NCI-H1105 (cell line): ENCODE measurements around the gene OTOP1.
"Not testable (repeated sequence)": the region's sequence is repeated elsewhere in the genome, so short reads cannot be mapped to it uniquely, and the experiment has no call there.

Experiments
- DNase-seq: peaks from one replicate; lab custom pipeline; 2025; lab: John Stamatoyannopoulos, UW

OTOP1 gene

DNA sequence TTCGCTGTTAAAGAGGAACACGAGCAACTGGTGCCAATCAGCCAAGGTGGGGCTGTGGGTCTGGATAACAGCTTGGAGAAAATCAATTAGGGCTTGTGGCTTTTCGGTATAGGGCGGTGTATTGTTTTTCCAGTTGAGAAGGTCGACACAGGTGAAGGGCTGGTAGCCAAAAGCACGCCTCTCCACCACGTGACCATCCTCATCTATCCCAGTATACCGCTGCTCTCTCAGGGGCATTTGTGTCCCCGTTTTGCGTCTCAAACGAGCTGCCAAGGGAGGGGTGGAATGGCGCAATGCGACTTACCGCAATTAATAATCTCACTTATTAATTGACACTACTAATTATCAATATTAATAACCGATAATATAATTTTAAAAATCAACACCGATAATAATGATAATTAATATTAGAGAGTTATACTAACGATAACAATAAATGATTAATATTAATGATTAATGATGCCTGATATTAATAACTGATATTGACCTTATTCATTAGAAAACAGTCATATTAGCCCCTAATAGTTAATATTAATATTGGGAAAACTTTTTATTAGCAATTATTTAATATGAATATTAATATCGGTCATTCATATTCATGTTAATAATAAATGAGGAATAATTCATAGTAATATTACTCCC is 62.1 kb downstream of the OTOP1 start:
- DNase-seq: not testable (repeated sequence)

DNA sequence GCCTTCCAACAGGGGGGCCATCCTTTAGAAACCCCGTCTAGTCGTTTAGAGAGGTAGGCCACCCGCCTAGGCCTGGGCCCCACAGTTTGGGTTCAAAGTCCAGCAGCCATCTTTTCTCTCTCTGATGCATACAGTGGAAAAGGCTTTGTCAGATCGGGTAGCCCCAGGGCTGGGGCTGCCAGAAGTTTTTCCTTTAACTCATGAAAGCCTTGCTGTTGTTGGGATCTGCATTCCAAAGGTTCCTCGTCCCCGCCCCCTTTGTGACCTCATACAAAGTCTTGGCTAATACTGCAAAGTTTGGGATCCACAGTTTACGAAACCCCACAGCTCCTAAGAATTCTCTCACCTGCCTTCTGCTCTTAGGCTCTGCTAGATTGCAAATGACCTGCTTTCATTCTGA is 64.5 kb downstream of the OTOP1 start:
- DNase-seq: not testable (repeated sequence)

DNA sequence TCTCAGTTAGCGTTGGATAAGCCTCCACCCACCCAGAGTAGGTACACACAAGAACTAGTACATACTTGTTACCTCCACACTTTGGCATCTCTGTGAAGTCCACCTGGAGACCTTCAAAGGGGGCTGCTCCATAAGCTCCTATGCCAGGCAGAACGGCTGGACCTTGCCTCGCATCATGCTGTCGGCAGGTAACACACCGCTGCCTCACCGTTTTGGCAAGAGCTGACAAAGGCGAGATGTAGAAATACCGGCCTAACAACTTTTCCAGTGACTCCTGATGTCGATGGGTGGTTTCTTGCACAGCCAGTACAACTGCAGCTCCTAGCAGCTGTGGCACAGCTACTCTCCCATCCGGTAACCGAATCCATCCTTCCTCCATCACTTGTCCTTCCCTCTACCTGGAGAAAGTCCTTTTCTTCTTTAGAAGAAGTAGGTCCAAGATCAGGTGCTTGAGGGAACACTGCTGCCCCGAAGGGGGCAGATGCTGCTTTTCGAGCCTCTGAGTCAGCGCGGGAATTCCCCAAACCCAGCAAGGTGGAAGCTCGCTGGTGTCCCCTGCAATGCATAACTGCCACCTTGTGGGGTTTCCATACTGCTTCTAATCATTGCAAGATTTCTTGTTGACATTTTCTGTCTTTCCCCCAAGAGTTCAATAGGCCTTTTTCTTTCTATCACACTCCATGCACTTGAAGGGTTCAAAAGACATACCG is 65.6 kb downstream of the OTOP1 start:
- DNase-seq: not testable (repeated sequence)

DNA sequence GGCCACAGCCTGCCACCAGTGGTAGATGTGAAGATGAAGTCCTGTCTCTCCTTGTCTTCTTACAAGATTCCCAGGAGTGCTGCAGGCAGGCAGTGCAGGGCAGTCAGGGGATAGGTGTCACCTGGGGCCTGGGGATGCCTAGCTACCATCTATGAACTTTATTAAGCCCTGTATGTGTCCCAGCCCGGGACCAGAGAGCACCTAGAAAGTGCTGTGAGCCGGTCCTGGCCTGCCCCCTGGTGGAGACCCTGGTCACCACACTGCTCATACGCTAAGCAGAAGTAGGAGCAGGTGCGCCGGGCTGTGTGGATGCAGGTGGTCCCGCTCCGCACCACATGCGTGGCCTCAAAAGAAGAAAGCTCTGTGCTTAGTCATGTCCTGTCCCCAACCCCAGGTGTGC is 81.1 kb downstream of the OTOP1 start:
- not testable (repeated sequence) for DNase-seq

DNA sequence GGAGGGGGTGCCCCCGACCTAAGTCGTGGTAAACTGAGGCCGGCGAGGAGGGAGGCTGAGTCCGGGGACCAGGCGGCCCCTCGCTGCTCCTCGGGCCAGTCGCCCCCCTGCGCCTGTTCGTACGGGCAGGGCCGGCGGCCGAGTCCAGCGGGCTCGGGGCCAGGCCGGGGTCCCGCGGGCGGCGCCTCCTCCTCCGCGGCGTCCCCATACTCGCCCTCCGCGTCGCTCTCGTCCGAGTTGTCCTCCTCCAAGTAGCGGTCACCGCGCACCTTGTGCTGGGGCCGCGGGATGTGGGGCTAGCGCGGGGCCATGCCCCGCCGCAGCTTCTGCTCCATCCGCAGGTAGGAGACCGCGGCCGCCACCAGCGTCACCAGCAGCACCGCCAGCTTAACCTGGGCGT is 83.4 kb downstream of the OTOP1 start:
- DNase-seq: not testable (repeated sequence)

DNA sequence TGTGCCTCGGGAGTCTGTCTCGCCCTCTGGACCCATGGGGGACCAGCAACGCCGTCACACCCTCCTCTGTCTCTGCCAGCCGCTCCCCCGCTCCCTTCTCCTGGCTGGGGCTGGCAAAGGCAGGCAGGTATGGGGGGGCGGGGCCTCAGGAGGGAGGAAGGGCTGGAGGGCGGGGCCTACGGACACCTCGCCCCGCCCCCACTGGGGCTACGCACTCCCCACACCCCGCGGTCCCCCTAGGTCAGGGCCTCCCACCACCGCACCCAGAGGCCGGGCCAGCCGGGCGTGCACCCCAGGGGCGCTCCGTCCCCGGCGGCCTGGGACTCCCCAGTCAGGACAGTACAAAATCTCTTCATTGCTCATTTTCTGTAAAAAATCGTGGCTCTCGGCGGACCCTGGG is 84.0 kb downstream of the OTOP1 start:
- DNase-seq: not testable (repeated sequence)

DNA sequence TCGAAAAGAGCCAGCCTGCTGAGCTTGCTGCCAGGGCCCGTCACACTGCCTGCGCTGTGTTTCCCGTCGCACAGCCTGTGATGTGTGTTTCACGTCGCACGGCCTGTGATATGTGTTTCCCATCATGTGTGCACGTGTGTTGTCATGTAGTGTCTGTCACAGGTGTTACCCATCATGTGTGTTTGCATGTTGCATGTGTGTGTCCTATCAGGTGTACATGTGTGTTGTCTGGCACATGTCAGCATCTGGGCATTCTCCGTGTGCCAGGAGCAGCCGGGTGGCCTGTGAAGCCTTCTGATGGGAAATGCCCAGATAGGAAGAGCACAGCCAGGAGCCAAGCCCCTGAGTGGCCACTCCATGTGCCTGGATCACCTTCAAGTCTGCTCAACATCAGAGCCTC is 85.5 kb downstream of the OTOP1 start:
- DNase-seq: not testable (repeated sequence)
